NCI-H2107 treated with DMSO at 0.1 percent for 48 hours (cell line): ENCODE measurements around the gene PTPRN2.
"Not testable (repeated sequence)": the region's sequence is repeated elsewhere in the genome, so short reads cannot be mapped to it uniquely, and the experiment has no call there.

Source experiments
- DNase-seq: peaks from one replicate; lab custom pipeline; 2025; ENCODE audit not compliant: unreplicated experiment; lab: John Stamatoyannopoulos, UW

Gene PTPRN2

GRCh38 chr7:158587162-158588084, at the start of gene PTPRN2:
Gene PTPRN2, minus strand, starts transcription at chr7:158587823.
- DNase-seq, result no peak

- DNase-seq, result no peak
Observed at GRCh38 chr7:158633055-158633956, 45.7 kb upstream of the PTPRN2 start.

- DNase-seq, result no peak
Observed at GRCh38 chr7:158631574-158632195, 44.1 kb upstream of the PTPRN2 start.

- DNase-seq, result not testable (repeated sequence)
Observed at GRCh38 chr7:158626289-158626688, 38.7 kb upstream of the PTPRN2 start.

GRCh38 chr7:158623241-158623640, 35.6 kb upstream of the PTPRN2 start:
- no peak for DNase-seq

- no peak for DNase-seq
Observed at GRCh38 chr7:158620839-158621441, 33.3 kb upstream of the PTPRN2 start.

GRCh38 chr7:158620418-158620817, 32.8 kb upstream of the PTPRN2 start:
- DNase-seq, result no peak

- no peak for DNase-seq
Observed at GRCh38 chr7:158618745-158619140, 31.1 kb upstream of the PTPRN2 start.

- no peak for DNase-seq
Observed at GRCh38 chr7:158617737-158618128, 30.1 kb upstream of the PTPRN2 start.

- no peak for DNase-seq
Observed at GRCh38 chr7:158616050-158616449, 28.4 kb upstream of the PTPRN2 start.

GRCh38 chr7:158614700-158615099, 27.1 kb upstream of the PTPRN2 start:
- DNase-seq, result no peak

- DNase-seq, result peak; percentile 41
Observed at GRCh38 chr7:158613481-158613880, 25.9 kb upstream of the PTPRN2 start.

GRCh38 chr7:158612546-158612945, 24.9 kb upstream of the PTPRN2 start:
- no peak for DNase-seq

- DNase-seq, result no peak
Observed at GRCh38 chr7:158611541-158611940, 23.9 kb upstream of the PTPRN2 start.

GRCh38 chr7:158609313-158609974, 21.8 kb upstream of the PTPRN2 start:
- DNase-seq, result no peak

GRCh38 chr7:158607563-158607962, 19.9 kb upstream of the PTPRN2 start:
- DNase-seq, result no peak

GRCh38 chr7:158606671-158607424, 19.2 kb upstream of the PTPRN2 start:
- DNase-seq, result no peak

- no peak for DNase-seq
Observed at GRCh38 chr7:158606129-158606528, 18.5 kb upstream of the PTPRN2 start.
